ENCODE data around the gene FNIP2. TPM values are rescaled to one million over a fixed set of nuclear protein-coding genes. Genes with fewer than 3 reads are reported as not detected.

Gene FNIP2
- total RNA-seq, 2 donors from 2014 or later, result 7.7 to 11.5 TPM

- H3K4me3 Mint-ChIP-seq, result peak overlapping the region; percentile 63
- no peaks in the 10 kb centered on the region for H3K27me3 Mint-ChIP-seq
- H3K27ac Mint-ChIP-seq, result peak overlapping the region; percentile 56
- H3K36me3 Mint-ChIP-seq (ENCODE audit: low read depth), result no peaks in the 10 kb centered on the region
- no peak for DNase-seq
- ATAC-seq, result no peak
- no peaks in the 10 kb centered on the region for H3K9me3 ChIP-seq (ENCODE audit: control insufficient read depth, low read length, poor library complexity, severe bottlenecking)
- H3K4me1 Mint-ChIP-seq, result peaks cover 22% of the 10 kb centered on the region
Measured at GRCh38 chr4:158770671-158771070, 1.8 kb downstream of the FNIP2 start.

GRCh38 chr4:158771776-158772175 is 3.0 kb downstream of the FNIP2 start:
- H3K4me3 Mint-ChIP-seq, result no peak overlapping the region
- H3K27ac Mint-ChIP-seq, result no peak overlapping the region
- no peaks in the 10 kb centered on the region for H3K9me3 ChIP-seq (ENCODE audit: control insufficient read depth, low read length, poor library complexity, severe bottlenecking)
- no peaks in the 10 kb centered on the region for H3K36me3 Mint-ChIP-seq (ENCODE audit: low read depth)
- ATAC-seq (no peak), DNase-seq (no peak)
- H3K4me1 Mint-ChIP-seq, result peaks cover 20% of the 10 kb centered on the region
- H3K27me3 Mint-ChIP-seq, result no peaks in the 10 kb centered on the region

DNA sequence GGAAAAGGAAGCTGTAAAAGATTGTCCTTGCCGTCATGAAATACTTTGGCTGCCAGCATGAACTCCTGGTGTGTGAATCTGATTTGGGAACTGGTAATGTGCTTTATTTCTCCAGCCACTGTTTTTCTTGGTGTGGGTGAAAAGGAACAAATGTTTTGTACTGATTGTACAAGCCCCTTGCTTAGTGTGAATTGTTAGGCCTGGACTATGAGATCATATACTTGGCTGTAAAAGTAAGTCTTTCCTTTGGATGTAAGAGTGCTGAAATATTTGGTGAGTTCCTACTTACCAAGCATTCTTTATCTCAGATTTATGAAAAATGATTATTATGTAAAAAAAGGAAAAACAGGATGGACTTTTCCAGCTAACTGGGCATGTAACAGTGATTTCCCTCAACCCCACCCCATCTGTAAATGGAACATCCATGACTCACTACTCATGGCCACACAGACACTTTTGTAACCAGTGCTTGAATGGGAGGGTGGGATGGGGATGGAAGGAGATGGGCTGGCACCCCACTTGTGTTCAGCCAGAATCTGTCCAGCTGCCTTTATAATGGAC is 6.3 kb downstream of the FNIP2 start:
- H3K4me3 Mint-ChIP-seq, result no peak overlapping the region
- H3K27me3 Mint-ChIP-seq, result no peaks in the 10 kb centered on the region
- no peaks in the 10 kb centered on the region for H3K9me3 ChIP-seq (ENCODE audit: control insufficient read depth, low read length, poor library complexity, severe bottlenecking)
- no peaks in the 10 kb centered on the region for H3K36me3 Mint-ChIP-seq (ENCODE audit: low read depth)
- ATAC-seq (no peak), DNase-seq (no peak)
- H3K4me1 Mint-ChIP-seq, result peaks cover 18% of the 10 kb centered on the region
- no peak overlapping the region for H3K27ac Mint-ChIP-seq

DNA sequence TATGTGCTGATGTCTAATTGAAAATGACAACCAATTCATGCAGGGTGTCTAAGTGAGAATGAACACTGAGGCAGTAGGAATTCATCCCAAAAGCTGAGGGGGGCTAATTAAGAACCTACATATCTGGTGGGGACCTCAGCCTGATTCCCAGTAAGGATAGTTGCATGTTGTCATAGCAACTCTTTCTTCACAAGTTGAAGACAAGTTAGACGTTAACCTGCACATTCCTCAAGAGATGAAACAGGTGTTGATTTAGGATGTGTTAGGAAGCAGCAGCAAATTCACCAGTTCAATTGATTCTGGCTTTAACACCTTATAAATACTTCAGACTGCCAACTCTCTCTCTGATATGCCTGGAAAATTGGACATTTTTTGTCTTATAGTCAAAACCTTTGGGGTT is 7.3 kb downstream of the FNIP2 start:
- no peak overlapping the region for H3K4me3 Mint-ChIP-seq
- peaks cover 19% of the 10 kb centered on the region for H3K4me1 Mint-ChIP-seq
- no peak for ATAC-seq
- no peaks in the 10 kb centered on the region for H3K27me3 Mint-ChIP-seq
- no peaks in the 10 kb centered on the region for H3K36me3 Mint-ChIP-seq (ENCODE audit: low read depth)
- no peaks in the 10 kb centered on the region for H3K9me3 ChIP-seq (ENCODE audit: control insufficient read depth, low read length, poor library complexity, severe bottlenecking)
- no peak overlapping the region for H3K27ac Mint-ChIP-seq
- no peak for DNase-seq

GRCh38 chr4:158777423-158778155 is 8.8 kb downstream of the FNIP2 start:
- Mint-ChIP-seq H3K36me3 (ENCODE audit: low read depth) (no peaks in the 10 kb centered on the region), H3K4me3 (peak overlapping the region; percentile 79), H3K27ac (peak overlapping the region; percentile 72), H3K4me1 (peaks cover 19% of the 10 kb centered on the region), H3K27me3 (no peaks in the 10 kb centered on the region)
- DNase-seq (no peak), ATAC-seq (peak; percentile 28)
- no peaks in the 10 kb centered on the region for H3K9me3 ChIP-seq (ENCODE audit: control insufficient read depth, low read length, poor library complexity, severe bottlenecking)

DNA sequence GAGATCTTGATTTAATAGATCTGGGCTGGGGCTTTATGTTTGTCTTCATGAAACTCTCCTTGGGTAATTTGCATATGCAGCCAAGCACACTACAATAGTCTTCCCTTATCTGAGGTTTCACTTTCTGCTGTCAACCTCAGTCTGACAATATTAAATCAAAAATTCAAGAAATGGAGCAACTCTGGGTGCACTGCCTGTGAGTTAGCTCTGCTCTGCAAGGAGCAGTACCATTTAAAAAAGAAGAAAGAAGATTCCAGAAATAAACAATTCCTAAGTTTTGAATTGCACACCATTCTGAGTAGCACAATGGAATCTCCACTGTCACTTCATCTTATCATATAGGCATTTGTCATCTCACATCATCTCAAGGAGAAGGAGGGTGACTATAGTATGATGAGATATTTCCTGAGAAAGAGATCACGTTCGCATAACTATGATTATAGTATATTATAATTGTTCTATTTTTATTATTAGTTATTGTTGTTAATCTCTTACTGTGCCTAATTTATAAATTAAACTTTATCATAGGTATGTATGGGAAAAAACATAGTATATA is 9.4 kb downstream of the FNIP2 start:
- Mint-ChIP-seq H3K27me3 (no peaks in the 10 kb centered on the region), H3K4me1 (peaks cover 23% of the 10 kb centered on the region), H3K36me3 (ENCODE audit: low read depth) (no peaks in the 10 kb centered on the region), H3K27ac (peak overlapping the region; percentile 72), H3K4me3 (peak overlapping the region; percentile 79)
- DNase-seq, result no peak
- peak; percentile 80 for ATAC-seq
- H3K9me3 ChIP-seq (ENCODE audit: control insufficient read depth, low read length, poor library complexity, severe bottlenecking), result no peaks in the 10 kb centered on the region

GRCh38 chr4:158778712-158779111 is 9.9 kb downstream of the FNIP2 start:
- Mint-ChIP-seq H3K4me3 (no peak overlapping the region), H3K27ac (no peak overlapping the region), H3K36me3 (ENCODE audit: low read depth) (no peaks in the 10 kb centered on the region), H3K4me1 (peaks cover 27% of the 10 kb centered on the region), H3K27me3 (no peaks in the 10 kb centered on the region)
- DNase-seq (no peak), ATAC-seq (no peak)
- H3K9me3 ChIP-seq (ENCODE audit: control insufficient read depth, low read length, poor library complexity, severe bottlenecking), result no peaks in the 10 kb centered on the region

DNA sequence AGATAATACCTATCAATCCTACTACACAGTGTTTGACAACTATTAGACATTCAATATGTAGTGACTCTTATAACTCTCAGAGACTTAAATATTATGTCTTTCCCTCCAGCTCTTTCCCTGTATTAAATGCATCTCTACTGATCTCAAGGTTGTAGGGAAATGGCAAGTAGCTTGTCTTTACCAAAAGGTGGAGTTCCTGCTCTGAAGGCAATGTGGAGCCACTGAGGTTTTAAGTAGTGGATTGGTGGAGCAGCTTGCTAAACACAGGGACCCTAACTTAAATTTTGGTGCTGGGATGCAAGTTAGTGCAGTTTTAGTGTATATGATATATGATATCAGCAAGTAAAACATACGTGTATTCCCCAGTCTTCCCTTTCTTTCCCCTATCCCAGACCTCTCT is 13.1 kb downstream of the FNIP2 start:
- no peak for DNase-seq
- Mint-ChIP-seq H3K27ac (no peak overlapping the region), H3K4me1 (peaks cover 29% of the 10 kb centered on the region), H3K27me3 (no peaks in the 10 kb centered on the region), H3K36me3 (ENCODE audit: low read depth) (no peaks in the 10 kb centered on the region), H3K4me3 (no peak overlapping the region)
- H3K9me3 ChIP-seq (ENCODE audit: control insufficient read depth, low read length, poor library complexity, severe bottlenecking), result no peaks in the 10 kb centered on the region
- ATAC-seq, result no peak

GRCh38 chr4:158782551-158783360 is 13.9 kb downstream of the FNIP2 start:
- H3K9me3 ChIP-seq (ENCODE audit: control insufficient read depth, low read length, poor library complexity, severe bottlenecking), result no peaks in the 10 kb centered on the region
- DNase-seq, result no peak
- ATAC-seq, result no peak
- Mint-ChIP-seq H3K4me3 (no peak overlapping the region), H3K36me3 (ENCODE audit: low read depth) (no peaks in the 10 kb centered on the region), H3K27me3 (no peaks in the 10 kb centered on the region), H3K4me1 (peaks cover 29% of the 10 kb centered on the region), H3K27ac (no peak overlapping the region)

DNA sequence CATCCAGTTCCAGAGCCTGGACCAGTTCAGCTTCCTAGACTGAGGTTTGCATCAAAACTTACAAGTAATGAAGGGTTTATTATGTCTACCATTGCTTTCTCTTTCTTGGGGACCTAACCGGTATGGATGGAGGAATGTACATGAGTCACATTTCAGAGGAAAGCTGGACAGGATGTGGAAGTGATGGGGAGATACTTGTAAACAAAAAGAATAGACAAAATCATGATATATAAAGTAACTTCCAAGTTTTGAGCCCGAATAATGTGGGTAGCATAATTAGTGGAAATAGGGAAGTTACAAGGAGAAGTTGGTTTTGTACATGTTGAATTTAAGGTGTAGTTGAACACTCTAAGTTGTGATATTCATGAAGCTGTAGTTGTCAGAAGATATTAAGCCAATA is 15.0 kb downstream of the FNIP2 start:
- H3K27ac Mint-ChIP-seq, result no peak overlapping the region
- H3K9me3 ChIP-seq (ENCODE audit: control insufficient read depth, low read length, poor library complexity, severe bottlenecking), result no peaks in the 10 kb centered on the region
- no peak for DNase-seq
- H3K4me1 Mint-ChIP-seq, result peaks cover 31% of the 10 kb centered on the region
- no peaks in the 10 kb centered on the region for H3K36me3 Mint-ChIP-seq (ENCODE audit: low read depth)
- H3K4me3 Mint-ChIP-seq, result no peak overlapping the region
- H3K27me3 Mint-ChIP-seq, result no peaks in the 10 kb centered on the region
- no peak for ATAC-seq

DNA sequence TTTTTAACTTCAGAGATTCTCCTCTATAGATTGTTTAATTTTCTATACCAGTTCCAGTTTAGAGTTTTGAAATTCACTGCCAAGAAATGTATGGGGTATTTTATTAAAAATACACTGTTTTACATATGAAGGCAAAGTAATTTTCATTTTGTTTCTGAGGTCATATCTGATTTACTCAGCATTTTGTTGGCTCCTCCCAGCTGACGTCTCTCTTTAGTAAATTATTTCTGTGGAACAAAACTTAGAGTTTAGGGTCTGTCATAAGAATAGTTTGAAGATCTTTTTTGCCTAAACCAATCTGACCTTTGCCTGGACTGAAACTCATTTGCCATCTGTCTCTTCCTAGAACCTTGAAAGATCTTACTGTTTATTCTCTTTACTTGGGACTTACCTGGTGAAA is 16.9 kb downstream of the FNIP2 start:
- no peak overlapping the region for H3K4me3 Mint-ChIP-seq
- no peak overlapping the region for H3K27ac Mint-ChIP-seq
- no peaks in the 10 kb centered on the region for H3K36me3 Mint-ChIP-seq (ENCODE audit: low read depth)
- DNase-seq (no peak), ATAC-seq (no peak)
- H3K9me3 ChIP-seq (ENCODE audit: control insufficient read depth, low read length, poor library complexity, severe bottlenecking), result no peaks in the 10 kb centered on the region
- peaks cover 31% of the 10 kb centered on the region for H3K4me1 Mint-ChIP-seq
- no peaks in the 10 kb centered on the region for H3K27me3 Mint-ChIP-seq

DNA sequence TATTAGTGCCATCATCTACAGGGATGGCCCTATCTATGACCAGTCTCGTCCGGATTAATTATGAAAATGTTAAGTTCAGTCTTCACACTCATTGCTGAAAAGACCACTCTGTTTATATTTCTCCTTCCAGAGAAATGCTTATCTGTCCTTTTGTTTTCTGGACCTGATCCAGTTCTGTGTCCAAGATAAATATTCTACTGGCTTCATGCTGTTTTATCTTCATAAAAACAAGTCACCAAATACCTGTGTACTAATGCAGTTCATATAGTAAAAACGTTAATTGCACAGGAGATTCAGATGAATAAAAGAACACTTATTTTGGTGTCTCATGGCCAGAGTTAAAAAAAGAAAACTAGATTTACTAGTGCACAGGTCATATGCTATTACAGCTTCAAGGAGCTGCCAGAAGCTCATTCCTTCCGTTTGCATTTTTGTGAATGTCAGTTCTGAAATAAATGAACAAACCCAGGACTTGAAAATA is 17.3 kb downstream of the FNIP2 start:
- peaks cover 29% of the 10 kb centered on the region for H3K4me1 Mint-ChIP-seq
- H3K9me3 ChIP-seq (ENCODE audit: control insufficient read depth, low read length, poor library complexity, severe bottlenecking), result no peaks in the 10 kb centered on the region
- no peaks in the 10 kb centered on the region for H3K27me3 Mint-ChIP-seq
- no peak overlapping the region for H3K27ac Mint-ChIP-seq
- no peak for DNase-seq
- ATAC-seq, result no peak
- no peak overlapping the region for H3K4me3 Mint-ChIP-seq
- H3K36me3 Mint-ChIP-seq (ENCODE audit: low read depth), result no peaks in the 10 kb centered on the region

DNA sequence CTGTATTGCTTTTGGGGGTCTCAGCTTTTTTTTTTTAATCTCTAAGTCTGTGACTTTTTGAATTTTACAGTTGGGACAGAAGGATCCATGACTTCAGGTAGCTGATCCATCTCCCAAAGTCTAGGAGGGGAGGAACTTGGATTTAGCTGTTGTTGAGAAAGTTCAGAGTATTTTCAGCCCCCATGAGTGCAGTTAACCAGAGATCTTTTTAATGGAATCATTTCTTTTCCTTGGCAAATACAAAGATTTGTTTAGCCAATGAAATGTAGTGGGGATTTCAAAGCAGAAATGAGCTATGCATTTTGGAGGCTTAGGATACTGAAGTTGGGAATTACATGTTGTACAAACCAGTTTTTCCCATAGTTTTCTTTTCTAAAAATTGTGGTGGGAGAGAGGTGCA is 18.1 kb downstream of the FNIP2 start:
- Mint-ChIP-seq H3K36me3 (ENCODE audit: low read depth) (no peaks in the 10 kb centered on the region), H3K27ac (no peak overlapping the region), H3K4me1 (peaks cover 27% of the 10 kb centered on the region), H3K27me3 (no peaks in the 10 kb centered on the region), H3K4me3 (no peak overlapping the region)
- DNase-seq (no peak), ATAC-seq (no peak)
- no peaks in the 10 kb centered on the region for H3K9me3 ChIP-seq (ENCODE audit: control insufficient read depth, low read length, poor library complexity, severe bottlenecking)
